ENCODE measurements around the gene SLC26A1. TPM values are rescaled to one million over a fixed set of nuclear protein-coding genes. Genes with fewer than 3 reads are reported as not detected.

Gene SLC26A1
- polyA plus RNA-seq, 1 donor: 5.2 TPM

Other genes with a start within 250 kb of the SLC26A1 start
- gene CPLX1, start 167.3 kb downstream of the SLC26A1 start, polyA plus RNA-seq (ENCODE audit: insufficient read length): 0.40 TPM
- gene GAK, start 61.1 kb downstream of the SLC26A1 start, polyA plus RNA-seq (ENCODE audit: insufficient read length): 34.6 TPM
- 18.8 TPM for gene TMEM175, start 60.9 kb downstream of the SLC26A1 start, polyA plus RNA-seq (ENCODE audit: insufficient read length)
- gene DGKQ, start 19.8 kb downstream of the SLC26A1 start, polyA plus RNA-seq (ENCODE audit: insufficient read length): 3.6 TPM
- 13.9 TPM for gene IDUA, start 6.4 kb downstream of the SLC26A1 start, polyA plus RNA-seq (ENCODE audit: insufficient read length)
- gene FGFRL1, start 18.2 kb upstream of the SLC26A1 start, polyA plus RNA-seq (ENCODE audit: insufficient read length): 295 TPM
- 1.7 TPM for gene RNF212, start 120.2 kb upstream of the SLC26A1 start, polyA plus RNA-seq (ENCODE audit: insufficient read length)
- 55.6 TPM for gene SPON2, start 179.2 kb upstream of the SLC26A1 start, polyA plus RNA-seq (ENCODE audit: insufficient read length)

Measured in forelimb muscle (tissue), 1 donor.